ENCODE data around the gene MAN1B1.

MAN1B1 gene

GRCh38 chr9:137066096-137066861 is 20.5 kb upstream of the MAN1B1 start:
- in situ Hi-C loops (cut with HindIII; ENCODE audit: low pct_ligation_motif_present, low pct_unique_long_range_greater_than_20kb, low sequenced_read_pairs), result no loop called here
- no peak for DNase-seq

GRCh38 chr9:137067860-137068538 is 18.8 kb upstream of the MAN1B1 start:
- in situ Hi-C loops (cut with HindIII; ENCODE audit: low pct_ligation_motif_present, low pct_unique_long_range_greater_than_20kb, low sequenced_read_pairs), result no loop called here
- peak; percentile 78 for DNase-seq

- in situ Hi-C loops (cut with HindIII; ENCODE audit: low pct_ligation_motif_present, low pct_unique_long_range_greater_than_20kb, low sequenced_read_pairs), result no loop called here
- DNase-seq, result no peak
Measured at GRCh38 chr9:137068539-137069507, 18.0 kb upstream of the MAN1B1 start.

GRCh38 chr9:137069508-137070091 is 17.2 kb upstream of the MAN1B1 start:
- in situ Hi-C loops (cut with HindIII; ENCODE audit: low pct_ligation_motif_present, low pct_unique_long_range_greater_than_20kb, low sequenced_read_pairs), result no loop called here
- no peak for DNase-seq

- peak; percentile 88 for DNase-seq
- in situ Hi-C loops (cut with HindIII; ENCODE audit: low pct_ligation_motif_present, low pct_unique_long_range_greater_than_20kb, low sequenced_read_pairs), result no loop called here
Measured at GRCh38 chr9:137070201-137070905, 16.4 kb upstream of the MAN1B1 start, which contains the start of gene SAPCD2. Gene SAPCD2 (minus strand): TSS chr9:137070557. CDS start chr9:137070460, 97 bp downstream.

GRCh38 chr9:137070906-137071275 is 15.9 kb upstream of the MAN1B1 start:
- in situ Hi-C loops (cut with HindIII; ENCODE audit: low pct_ligation_motif_present, low pct_unique_long_range_greater_than_20kb, low sequenced_read_pairs), result no loop called here
- no peak for DNase-seq

GRCh38 chr9:137071282-137071681 is 15.5 kb upstream of the MAN1B1 start:
- in situ Hi-C loops (cut with HindIII; ENCODE audit: low pct_ligation_motif_present, low pct_unique_long_range_greater_than_20kb, low sequenced_read_pairs), result no loop called here

GRCh38 chr9:137073992-137074399 is 12.8 kb upstream of the MAN1B1 start:
- no peak for DNase-seq
- in situ Hi-C loops (cut with HindIII; ENCODE audit: low pct_ligation_motif_present, low pct_unique_long_range_greater_than_20kb, low sequenced_read_pairs), result no loop called here

More at GRCh38 chr9:137071282-137071681, 15.5 kb upstream of the MAN1B1 start:
- DNase-seq, result no peak

- no peak for DNase-seq
- in situ Hi-C loops (cut with HindIII; ENCODE audit: low pct_ligation_motif_present, low pct_unique_long_range_greater_than_20kb, low sequenced_read_pairs), result no loop called here
Measured at GRCh38 chr9:137074657-137075274, 12.0 kb upstream of the MAN1B1 start.

GRCh38 chr9:137075275-137075775 is 11.5 kb upstream of the MAN1B1 start:
- in situ Hi-C loops (cut with HindIII; ENCODE audit: low pct_ligation_motif_present, low pct_unique_long_range_greater_than_20kb, low sequenced_read_pairs), result no loop called here
- no peak for DNase-seq

GRCh38 chr9:137076636-137077009 is 10.2 kb upstream of the MAN1B1 start:
- DNase-seq, result no peak
- in situ Hi-C loops (cut with HindIII; ENCODE audit: low pct_ligation_motif_present, low pct_unique_long_range_greater_than_20kb, low sequenced_read_pairs), result no loop called here

- DNase-seq, result peak; percentile 39
Measured at GRCh38 chr9:137077010-137077747, 9.6 kb upstream of the MAN1B1 start, which contains the start of gene UAP1L1. Gene UAP1L1 (plus strand): TSS chr9:137077517. CDS start chr9:137077533, 16 bp downstream.

GRCh38 chr9:137077758-137078693 is 8.8 kb upstream of the MAN1B1 start:
- in situ Hi-C loops (cut with HindIII; ENCODE audit: low pct_ligation_motif_present, low pct_unique_long_range_greater_than_20kb, low sequenced_read_pairs), result no loop called here
- DNase-seq, result no peak

More at GRCh38 chr9:137077010-137077747, 9.6 kb upstream of the MAN1B1 start, which contains the start of gene UAP1L1:
- in situ Hi-C loops (cut with HindIII; ENCODE audit: low pct_ligation_motif_present, low pct_unique_long_range_greater_than_20kb, low sequenced_read_pairs), result no loop called here

GRCh38 chr9:137078701-137079400 is 7.9 kb upstream of the MAN1B1 start:
- no peak for DNase-seq
- in situ Hi-C loops (cut with HindIII; ENCODE audit: low pct_ligation_motif_present, low pct_unique_long_range_greater_than_20kb, low sequenced_read_pairs), result no loop called here

GRCh38 chr9:137079401-137079787 is 7.4 kb upstream of the MAN1B1 start:
- in situ Hi-C loops (cut with HindIII; ENCODE audit: low pct_ligation_motif_present, low pct_unique_long_range_greater_than_20kb, low sequenced_read_pairs), result no loop called here
- DNase-seq, result no peak
